Mesothelial cell of epicardium (in vitro differentiated cells): Measurements from ENCODE around the gene KAZN. TPM values are rescaled to one million over a fixed set of nuclear protein-coding genes. Genes with fewer than 3 reads are reported as not detected.

Experiments used
- DNase-seq, 2 experiments: peaks; one replicate each; pipeline ENCODE4 v3.0.0; 2021; ENCODE audit warnings: low spot score in 2 of 2; ENCODE audit not compliant: unreplicated experiment in 2 of 2
- H3K27ac Mint-ChIP-seq: 2 replicates; pipeline ENCODE4 v1.8.0; 2021; ENCODE audit warnings: mixed read lengths
- H3K27me3 Mint-ChIP-seq: 2 replicates; pipeline ENCODE4 v1.8.0; 2021; ENCODE audit warnings: low read depth, mixed read lengths
- H3K36me3 Mint-ChIP-seq: 2 replicates; pipeline ENCODE4 v1.8.0; 2021; ENCODE audit warnings: mixed read lengths
- H3K4me1 Mint-ChIP-seq: 2 replicates; pipeline ENCODE4 v1.8.0; 2021; ENCODE audit warnings: mixed read lengths
- H3K4me3 Mint-ChIP-seq: 2 replicates; pipeline ENCODE4 v1.8.0; 2021; ENCODE audit warnings: mild to moderate bottlenecking, moderate library complexity, mixed read lengths
- H3K9me3 Mint-ChIP-seq: 2 replicates; pipeline ENCODE4 v1.8.0; 2021; ENCODE audit warnings: mixed read lengths
- CTCF ChIP-seq: fragments of 200-600 bp; sonication (generic); IDR thresholded peaks from one replicate; pipeline ENCODE4 v1.5.0; 2021; ENCODE audit warnings: antibody characterized with exemption; ENCODE audit not compliant: unreplicated experiment
- total RNA-seq: library from RNA; stranded (reverse); gene quantifications from 3 replicates; pipeline ENCODE4 v1.2.1, GENCODE V29; 2021

KAZN gene
- total RNA-seq, 1 donor from 2014 or later: 38.4 TPM

DNA sequence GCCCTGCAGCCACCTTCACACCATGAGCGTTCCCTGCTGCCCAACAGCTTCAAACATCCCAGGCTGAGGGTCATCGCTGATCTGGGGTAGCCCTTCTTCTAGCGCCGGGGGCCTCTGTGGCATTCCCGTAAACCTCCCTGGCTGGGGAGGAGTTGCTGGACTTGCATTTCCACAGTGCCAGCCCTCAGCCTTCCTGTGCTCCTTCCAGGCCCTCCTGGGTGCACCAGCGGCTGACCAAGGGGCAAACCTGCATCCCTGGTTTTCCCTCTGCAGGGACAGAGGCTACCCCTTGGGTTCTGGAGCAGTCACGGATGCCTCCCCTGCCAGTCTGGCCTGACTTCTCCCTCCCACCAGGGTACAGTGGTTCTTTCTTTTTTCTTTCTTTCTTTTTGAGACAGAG is 336.4 kb downstream of the KAZN start:
- TF ChIP-seq CTCF: no peak
- peak overlapping the region; percentile 47 for H3K27ac Mint-ChIP-seq
- DNase-seq: no peak
- no peaks in the 10 kb centered on the region for H3K27me3 Mint-ChIP-seq
- no peaks in the 10 kb centered on the region for H3K36me3 Mint-ChIP-seq
- H3K4me1 Mint-ChIP-seq: peaks cover 36% of the 10 kb centered on the region
- no peaks in the 10 kb centered on the region for H3K9me3 Mint-ChIP-seq
- H3K4me3 Mint-ChIP-seq: no peak overlapping the region

DNA sequence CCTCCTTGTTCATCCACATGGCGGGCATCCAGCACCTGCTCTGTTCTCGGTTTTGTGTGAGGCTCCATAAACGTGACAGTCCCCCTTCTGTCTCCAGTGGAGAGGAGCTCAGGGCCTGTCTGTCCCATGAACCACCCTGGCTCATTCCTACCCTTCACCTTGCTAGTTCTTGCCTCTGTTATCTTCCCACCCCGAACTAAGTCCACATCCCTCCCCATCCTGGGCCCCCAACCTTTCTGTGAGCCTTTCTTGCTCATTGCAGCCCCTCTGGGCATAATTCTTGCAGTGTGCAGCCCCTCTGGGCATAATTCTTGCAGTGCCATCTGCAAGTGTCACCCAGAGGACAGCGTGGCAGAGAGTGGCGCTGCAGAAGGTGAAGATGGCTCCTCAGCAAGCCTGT is 338.3 kb downstream of the KAZN start:
- Mint-ChIP-seq H3K36me3 (no peaks in the 10 kb centered on the region), H3K9me3 (no peaks in the 10 kb centered on the region), H3K27ac (peak overlapping the region; percentile 79), H3K4me1 (peaks cover 38% of the 10 kb centered on the region), H3K4me3 (no peak overlapping the region), H3K27me3 (no peaks in the 10 kb centered on the region)
- no peak for DNase-seq
- no peak for TF ChIP-seq CTCF

DNA sequence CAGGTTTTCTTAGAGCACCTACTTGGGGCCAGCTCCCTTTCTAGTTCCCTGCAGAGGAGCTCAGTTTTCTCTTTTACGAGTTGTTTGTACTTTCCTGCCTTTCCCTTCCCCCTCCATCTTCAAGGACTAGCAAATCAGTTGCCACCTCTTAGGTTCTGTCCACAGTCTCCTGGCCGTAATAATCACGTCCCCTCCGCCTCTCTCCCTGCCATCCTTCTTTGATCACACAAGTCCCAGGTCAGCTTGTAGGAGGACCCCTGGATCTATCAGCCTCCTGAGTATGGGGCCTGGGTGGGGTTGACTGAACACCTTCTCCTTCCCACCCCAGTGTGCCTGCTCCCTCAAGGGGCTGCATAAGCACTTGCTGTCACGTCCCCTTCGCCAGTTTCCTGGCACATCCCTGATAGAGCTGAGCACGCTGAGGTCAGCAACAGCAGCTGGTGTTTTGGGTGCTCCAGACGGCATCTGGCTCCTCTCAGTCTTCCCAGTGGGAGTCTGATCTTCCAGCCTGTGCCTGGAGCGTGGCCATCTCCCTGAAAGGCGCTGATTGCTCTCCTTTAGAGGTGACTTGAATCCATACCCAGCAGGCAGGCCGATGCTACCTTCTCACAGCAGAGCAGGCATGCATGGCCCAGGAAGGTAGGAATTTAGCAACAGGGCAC is 338.9 kb downstream of the KAZN start:
- Mint-ChIP-seq H3K27me3 (no peaks in the 10 kb centered on the region), H3K36me3 (no peaks in the 10 kb centered on the region), H3K4me1 (peaks cover 41% of the 10 kb centered on the region), H3K27ac (peak overlapping the region; percentile 79), H3K4me3 (no peak overlapping the region), H3K9me3 (no peaks in the 10 kb centered on the region)
- TF ChIP-seq CTCF: no peak
- no peak for DNase-seq

DNA sequence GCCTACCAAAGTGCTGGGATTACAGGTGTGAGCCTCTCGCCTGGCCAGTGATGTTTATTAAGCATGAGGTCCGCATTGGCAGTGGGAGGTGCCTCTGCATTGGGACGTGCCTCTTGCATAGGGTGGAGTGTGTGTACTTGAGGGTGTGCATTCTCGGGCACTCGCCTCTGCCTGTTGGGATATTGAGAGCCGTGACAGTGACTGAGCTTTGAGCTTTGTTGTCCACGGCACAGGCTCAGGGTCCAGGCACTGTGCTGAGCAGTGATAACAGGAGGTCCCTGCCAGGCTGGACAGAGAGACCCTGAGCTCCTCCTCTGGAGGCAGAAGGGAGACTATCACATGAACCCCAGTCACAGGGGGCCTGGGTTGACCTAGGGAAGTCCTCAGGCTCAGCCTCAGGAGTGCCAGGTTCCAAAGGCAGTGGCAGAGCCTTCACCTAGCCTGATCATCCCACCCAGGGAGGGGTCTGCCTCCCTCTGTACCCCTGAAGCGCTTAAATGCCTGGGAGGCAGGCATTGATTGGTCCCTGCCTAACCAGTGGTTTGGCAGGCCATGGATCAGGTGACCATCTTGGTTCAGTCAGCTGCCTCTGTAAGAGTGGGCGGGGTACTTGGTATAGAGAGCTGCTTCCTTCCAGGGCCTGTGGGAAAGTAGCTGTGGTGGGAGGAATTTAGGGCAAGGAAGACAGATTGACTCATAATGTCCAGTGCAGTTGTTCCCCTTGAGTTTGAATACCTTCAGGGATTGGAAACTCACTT is 341.2 kb downstream of the KAZN start:
- Mint-ChIP-seq H3K36me3 (no peaks in the 10 kb centered on the region), H3K27me3 (no peaks in the 10 kb centered on the region), H3K4me3 (no peak overlapping the region), H3K4me1 (peaks cover 59% of the 10 kb centered on the region), H3K27ac (peak overlapping the region; percentile 81), H3K9me3 (no peaks in the 10 kb centered on the region)
- no peak for TF ChIP-seq CTCF
- DNase-seq: no peak

- no peaks in the 10 kb centered on the region for H3K36me3 Mint-ChIP-seq
- H3K4me3 Mint-ChIP-seq: no peak overlapping the region
- peak overlapping the region; percentile 81 for H3K27ac Mint-ChIP-seq
Measured at GRCh38 chr1:14940285-14940870, 341.9 kb downstream of the KAZN start.

More at GRCh38 chr1:14940285-14940870, 341.9 kb downstream of the KAZN start:
- no peak for DNase-seq
- Mint-ChIP-seq H3K4me1 (peaks cover 64% of the 10 kb centered on the region), H3K27me3 (no peaks in the 10 kb centered on the region), H3K9me3 (no peaks in the 10 kb centered on the region)
- no peak for TF ChIP-seq CTCF
